GM18951 (cell line): Measurements from ENCODE around the gene APOL1.
"Not testable (repeated sequence)": the region's sequence is repeated elsewhere in the genome, so short reads cannot be mapped to it uniquely, and the experiment has no call there.

Experiments
- POLR2A ChIP-seq: IDR thresholded peaks from 4 replicates; pipeline ENCODE4 v1.6.1; 2011; ENCODE audit warnings: mild to moderate bottlenecking; ENCODE audit not compliant: insufficient read length, insufficient read depth; ENCODE audit errors: extremely low read depth
- in situ Hi-C: fragments of 300-500 bp; cut with MboI; formaldehyde crosslinking; loops from one replicate; pipeline ENCODE4 v1.12.0; 2022; ENCODE audit warnings: low sequenced_read_pairs, mixed read lengths, inconsistent platforms; ENCODE audit not compliant: unreplicated experiment

Gene APOL1

DNA sequence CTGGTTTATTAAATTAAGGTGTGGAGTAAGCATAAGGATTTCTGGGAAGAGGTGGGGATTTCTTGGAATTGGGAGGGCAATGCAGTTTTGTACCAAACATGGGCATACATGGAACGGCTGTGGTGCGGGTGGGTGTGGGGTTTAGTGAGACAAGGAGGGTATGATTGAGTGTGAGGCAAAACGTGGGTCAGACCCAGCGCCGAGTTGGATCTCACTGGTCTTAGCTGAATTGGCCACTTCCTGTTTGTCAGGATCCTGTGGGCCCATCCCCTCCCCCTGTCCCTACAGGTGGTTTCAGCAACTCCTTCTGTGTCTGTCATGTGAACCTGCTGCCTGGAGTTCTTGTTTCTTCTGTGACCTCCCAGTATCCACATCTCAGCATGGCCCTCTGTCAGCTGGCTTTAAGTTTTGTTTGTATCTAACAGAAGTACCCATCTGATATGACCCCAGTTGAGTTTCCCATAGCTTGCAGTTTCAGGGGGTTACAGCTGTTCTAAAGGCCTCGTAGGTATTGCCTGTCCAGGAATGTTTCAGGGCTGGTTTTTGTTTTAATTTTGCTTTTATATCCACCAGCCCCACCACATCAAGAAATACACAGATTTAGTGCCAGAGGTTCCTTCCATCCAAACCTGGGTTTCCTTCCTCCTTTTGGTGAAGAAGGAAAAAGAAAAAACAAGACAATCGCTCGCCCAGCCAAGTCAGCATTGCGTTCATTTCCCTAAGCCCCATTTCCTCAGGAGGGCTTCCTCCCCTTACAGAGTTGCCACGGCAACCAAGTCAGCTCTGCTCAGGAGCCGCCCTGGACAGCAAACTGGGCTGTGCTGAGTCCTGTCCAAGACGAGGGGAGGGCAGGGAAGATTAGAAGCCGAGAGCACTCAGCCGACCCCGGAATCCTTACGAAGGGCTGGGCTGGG is 6.0 kb downstream of the APOL1 start:
- in situ Hi-C loops: no loop called here
- TF ChIP-seq POLR2A: no peak

DNA sequence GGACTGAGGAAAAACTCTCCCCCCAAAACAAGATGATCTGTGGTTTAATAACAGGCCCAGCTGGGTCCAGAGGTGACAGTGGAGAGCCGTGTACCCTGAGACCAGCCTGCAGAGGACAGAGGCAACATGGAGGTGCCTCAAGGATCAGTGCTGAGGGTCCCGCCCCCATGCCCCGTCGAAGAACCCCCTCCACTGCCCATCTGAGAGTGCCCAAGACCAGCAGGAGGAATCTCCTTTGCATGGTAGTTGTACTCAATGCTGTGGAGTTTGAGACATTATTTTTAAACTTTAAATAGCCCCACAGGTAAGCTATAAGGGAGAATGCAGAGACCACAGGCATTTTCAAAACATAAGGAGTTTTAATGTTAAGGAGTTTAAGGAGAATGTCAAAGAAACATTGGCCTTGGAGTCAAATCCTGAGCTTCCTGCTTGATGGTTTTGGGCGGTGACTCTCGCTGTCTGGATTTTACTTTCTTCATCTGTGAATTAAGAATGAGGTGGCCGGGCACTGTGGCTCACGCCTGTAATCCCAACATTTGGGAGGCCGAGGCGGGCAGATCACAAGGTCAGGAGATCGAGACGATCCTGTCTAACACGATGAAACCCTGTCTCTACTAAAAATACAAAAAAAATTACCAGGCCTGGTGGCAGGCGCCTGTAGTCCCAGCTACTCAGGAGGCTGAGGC is 6.8 kb downstream of the APOL1 start:
- in situ Hi-C loops: no loop called here
- TF ChIP-seq POLR2A: no peak

DNA sequence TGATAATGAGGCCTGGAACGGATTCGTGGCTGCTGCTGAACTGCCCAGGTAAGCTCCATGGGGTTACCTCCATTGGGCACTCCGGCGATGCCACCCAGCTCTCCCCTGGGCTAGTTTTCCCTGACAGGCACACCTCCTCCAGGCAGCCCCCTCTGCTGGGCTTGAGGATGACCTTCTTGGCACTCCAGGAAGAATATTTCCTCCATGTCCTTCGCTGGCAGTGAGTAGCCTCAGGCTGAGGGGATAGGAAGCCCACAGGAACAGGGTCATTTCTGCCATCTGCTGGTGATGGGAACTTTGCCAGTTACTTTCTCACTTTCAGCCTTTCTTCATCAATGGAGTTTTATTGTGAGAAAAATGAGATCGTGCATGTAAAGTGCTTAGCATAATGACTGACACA is 8.7 kb downstream of the APOL1 start:
- in situ Hi-C loops: not testable (repeated sequence)

DNA sequence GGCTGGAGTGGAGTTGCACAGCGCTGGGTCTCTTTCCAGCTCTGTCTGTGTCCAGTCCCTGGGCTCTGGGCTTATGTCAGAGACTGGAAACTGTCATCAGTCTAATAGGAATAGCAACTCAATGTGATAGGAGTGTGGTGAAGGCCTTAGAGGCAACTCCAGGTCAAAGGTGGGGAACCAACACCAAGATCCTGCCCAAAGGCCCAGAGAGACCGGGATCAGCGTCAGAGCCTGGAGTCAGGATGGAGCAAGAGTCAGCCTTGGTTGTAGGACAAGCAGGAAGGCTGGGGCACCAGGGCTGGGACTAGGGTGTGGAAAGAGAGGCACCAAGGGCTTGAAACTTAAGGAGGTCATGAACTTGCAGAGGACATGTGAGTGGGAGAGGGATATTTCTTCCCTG is 9.4 kb downstream of the APOL1 start:
- in situ Hi-C loops: not testable (repeated sequence)

DNA sequence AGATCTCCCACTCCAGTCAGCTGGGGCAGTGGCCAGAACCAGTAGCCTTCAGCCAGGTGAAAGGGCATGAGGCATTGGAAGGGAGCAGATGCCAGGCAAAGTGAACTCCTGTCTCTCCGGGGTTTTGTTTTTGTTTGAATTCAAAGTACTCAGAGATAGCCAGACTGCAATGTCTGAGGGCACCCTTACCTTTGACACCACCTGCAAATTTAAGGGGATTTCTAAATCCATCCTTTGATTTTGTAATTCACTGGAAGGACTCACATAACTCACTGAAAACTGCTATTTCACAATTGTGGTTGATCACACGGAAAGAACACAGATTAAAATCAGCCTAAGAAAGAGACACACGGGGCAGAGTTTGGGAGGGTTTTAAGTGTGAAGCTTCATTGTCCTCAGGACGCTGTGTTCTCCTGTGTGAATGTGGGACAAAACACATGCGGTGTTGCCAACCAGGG is 10.3 kb downstream of the APOL1 start:
- in situ Hi-C loops: not testable (repeated sequence)

DNA sequence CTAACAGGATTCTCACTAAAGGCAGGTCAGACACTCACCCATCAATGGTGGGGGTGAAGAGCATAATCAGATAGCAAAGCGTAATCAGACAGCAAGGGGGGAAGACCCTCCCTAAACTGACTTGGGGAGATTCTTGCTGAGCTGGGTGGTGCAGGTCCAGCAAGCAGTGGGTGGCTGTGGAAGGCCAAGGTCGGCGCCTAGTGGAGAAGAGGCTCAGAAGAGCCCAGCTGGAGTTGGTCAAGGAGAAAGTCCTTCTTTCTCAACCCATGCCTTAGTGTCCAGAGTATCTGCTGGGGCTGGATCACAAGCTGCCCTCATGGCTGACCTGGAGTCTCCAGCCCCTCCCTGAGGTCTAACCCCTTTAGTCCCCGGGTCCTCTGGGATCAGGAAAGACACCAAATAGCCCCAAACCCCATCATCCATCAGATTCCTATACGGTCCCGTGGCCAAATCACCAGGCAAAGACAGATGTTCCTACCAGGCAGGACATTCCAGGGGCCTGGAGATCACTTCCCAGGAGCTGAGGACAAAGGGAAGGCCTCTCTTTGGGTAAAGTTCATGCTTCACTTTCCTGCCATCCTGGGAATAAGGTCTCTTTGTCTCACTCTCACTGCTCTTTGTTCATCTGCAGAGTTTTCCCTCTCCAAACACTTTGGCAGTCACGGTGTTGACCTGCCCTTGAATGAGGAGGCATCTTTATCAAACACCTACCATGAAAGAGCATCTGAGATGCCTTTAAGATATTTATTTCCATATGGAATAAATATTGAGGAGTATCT is 11.1 kb downstream of the APOL1 start:
- in situ Hi-C loops: not testable (repeated sequence)

DNA sequence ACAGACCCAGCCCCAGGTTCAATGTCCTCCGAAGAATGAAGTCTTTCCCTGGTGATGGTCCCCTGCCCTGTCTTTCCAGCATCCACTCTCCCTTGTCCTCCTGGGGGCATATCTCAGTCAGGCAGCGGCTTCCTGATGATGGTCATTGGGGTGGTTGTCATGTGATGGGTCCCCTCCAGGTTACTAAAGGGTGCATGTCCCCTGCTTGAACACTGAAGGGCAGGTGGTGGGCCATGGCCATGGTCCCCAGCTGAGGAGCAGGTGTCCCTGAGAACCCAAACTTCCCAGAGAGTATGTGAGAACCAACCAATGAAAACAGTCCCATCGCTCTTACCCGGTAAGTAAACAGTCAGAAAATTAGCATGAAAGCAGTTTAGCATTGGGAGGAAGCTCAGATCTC is 14.1 kb downstream of the APOL1 start:
- TF ChIP-seq POLR2A: no peak
- in situ Hi-C loops: loop anchor here (5.0 kb wide), 1 partner anchor 75 kb away; no protein-coding TSS in a partner anchor

DNA sequence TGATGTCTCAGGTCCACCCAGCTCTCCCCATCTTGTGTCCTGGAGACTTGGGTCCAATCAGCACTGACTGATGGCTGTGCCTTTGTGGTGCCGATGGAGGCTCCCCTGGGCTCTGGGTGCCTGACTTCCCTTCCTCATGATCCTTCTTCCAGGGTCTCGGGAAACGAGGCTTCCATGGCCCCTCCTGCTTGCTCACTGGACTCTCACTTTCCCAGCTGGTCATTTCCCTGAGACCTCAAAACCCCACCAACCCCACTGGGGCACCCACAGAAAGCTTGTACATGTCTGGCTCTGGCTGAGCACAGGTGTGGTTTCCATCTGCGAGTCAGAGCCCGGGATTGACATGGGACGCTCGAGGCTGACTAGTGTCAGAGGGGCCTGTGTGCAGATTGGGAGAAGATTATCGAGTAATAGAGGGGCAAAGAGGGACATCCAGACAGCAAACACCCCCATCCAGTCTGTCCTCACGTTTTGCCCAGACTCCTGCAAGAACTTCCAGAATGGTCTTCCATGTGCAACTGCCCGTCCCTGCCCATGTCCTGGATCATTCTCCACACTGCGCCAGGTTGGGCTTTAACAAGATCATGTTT is 15.1 kb downstream of the APOL1 start:
- in situ Hi-C loops: loop anchor here (5.0 kb wide), 1 partner anchor 76 kb away; no protein-coding TSS in a partner anchor
- TF ChIP-seq POLR2A: no peak

DNA sequence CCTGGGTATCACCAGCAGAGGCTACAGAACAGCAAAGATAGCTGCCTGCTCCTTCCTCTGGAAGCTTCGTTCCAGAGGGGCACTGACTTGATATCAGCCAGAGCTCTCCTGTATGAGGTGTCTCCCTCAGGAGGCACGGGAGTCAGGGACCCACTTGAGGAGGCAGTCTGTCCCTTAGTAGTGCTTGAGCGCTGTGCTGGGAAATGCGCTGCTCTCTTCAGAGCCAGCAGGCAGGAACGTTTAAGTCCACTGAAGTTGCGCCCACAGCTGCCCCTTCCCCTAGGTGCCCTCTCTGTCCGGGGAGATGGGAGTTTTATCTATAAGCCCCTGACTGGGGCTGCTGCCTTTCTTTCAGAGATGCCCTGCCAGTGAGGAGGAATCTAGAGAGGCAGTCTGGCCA is 18.3 kb downstream of the APOL1 start:
- in situ Hi-C loops: not testable (repeated sequence)

DNA sequence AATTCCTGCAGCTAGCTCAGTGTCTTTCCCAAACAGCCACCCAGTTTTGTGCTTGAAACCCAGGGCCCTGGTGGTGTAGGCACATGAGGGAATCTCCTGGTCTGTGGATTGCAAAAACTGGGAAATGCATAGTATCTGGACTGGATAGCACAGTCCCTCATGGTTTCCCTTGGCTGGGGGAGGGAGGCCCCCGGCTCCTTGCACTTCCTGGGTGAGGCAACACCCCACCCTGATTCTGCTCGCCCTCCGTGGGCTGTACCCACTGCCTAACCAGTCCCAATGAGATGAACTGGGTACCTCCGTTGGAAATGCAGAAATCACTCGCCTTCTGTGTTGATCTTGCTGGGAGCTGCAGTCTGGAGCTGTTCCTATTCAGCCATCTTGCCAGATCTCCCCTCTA is 19.0 kb downstream of the APOL1 start:
- in situ Hi-C loops: not testable (repeated sequence)

DNA sequence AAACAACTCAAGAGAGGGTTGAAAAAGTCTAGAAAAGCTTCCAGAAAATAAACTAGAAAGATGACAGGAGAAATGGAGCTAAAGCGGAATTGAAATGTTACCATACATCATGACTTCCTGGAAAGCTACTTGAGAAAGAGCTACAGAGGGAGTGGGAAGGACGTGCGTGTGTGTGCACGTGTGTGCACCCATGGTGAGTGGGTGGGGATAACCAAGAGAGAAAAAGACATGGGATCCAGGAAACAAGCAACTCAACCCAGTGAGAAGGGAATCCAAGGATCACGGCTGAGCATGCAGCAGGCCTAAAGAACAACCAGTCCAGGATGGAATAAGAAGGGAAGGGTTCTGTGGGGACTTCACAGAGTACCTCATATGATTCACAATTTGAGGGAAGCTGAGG is 21.6 kb downstream of the APOL1 start:
- TF ChIP-seq POLR2A: no peak
- in situ Hi-C loops: no loop called here

DNA sequence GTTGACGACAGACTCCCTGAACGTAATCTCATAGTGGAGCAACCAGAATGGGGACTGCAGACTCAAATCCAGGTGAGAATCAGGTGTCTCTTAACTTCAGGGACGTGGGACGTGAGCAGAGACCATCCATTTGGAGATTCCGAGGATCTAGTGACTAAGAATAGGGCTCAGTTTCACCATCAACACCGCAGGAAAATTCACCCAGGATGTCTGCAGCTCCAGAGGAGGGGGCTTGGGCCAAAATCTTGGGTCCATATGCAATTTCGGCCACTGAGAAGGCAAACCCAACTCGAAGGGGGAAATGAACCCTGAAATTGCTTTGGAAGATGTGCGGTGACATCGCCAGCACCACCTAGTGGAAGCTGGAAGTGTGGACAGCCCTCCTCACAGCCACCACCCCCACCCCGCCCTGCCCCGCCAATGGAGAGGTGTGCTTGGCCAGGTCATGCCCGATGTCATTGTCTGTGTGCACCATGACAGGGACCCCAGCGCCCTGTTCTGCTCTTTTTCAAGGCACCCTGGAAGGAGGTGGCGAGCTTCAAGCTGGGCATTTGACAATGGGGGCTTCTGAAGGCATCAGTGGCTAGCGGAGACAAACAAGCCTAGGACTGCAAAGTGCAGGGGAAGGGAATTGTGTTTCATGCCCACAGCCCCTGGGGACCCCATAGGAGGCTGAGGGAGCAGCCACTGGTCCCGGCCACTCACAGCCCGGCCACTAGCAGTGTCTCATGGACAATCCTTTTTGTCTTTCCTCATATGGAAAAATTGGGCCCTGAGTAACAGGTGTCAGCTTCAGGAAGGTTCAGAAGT is 24.8 kb downstream of the APOL1 start:
- in situ Hi-C loops: no loop called here
- peak; percentile 38 for TF ChIP-seq POLR2A

DNA sequence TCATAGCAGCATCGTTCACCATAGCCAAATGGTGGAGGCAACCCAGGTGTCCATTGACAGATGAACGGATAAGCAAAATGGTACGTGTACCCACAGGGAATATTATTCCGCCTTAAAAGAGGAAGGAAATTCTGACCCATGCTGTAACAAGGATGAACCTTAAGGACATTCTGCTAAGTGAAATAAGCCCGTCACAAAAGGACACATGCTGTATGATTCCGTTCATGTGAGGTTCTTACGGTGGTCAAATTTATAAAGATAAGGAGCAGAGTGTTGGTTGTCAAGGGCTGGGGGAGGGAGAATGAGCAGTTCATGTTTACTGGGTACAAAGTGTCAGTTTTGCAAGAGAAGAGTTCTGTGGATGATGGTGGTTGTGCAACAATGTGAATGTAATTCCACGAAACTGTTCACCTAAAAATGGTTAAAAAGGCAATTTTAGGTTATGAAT is 26.3 kb downstream of the APOL1 start:
- in situ Hi-C loops: no loop called here

More for the DNA sequence above, 26.3 kb downstream of the APOL1 start:
- no peak for TF ChIP-seq POLR2A
